ENCODE data around the gene FAM219A.

Gene FAM219A

DNA sequence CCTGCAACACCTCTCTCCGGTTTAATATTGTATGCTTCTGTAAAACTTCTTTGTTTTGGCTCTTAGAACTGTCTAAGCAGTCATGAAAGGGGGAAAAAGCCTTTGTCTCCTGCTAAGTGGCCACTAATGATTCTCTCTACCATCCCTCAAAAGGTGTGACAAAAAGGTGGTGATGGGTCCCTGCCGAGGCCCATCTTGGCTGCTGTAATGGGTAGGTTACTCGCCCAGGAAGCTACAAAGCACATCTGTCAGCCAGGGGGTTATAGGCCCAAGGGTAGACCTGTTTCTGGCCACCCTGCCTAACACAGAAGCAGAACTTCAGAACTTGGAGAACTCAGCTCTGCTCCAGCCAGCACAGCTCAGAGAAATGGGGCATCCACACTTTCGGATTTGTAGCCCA is 1.6 kb downstream of the FAM219A start:
- peaks cover 50 to 78% (median 66%) of the 10 kb centered on the region in 10 experiments for H3K4me1 ChIP-seq
- peak overlapping the region; percentile 65 to 83 (median 76); a peak in 19 of 20 replicates for H3K4me3 ChIP-seq
- H3K27me3 ChIP-seq, result no peaks in the 10 kb centered on the region
- H3K4me2 ChIP-seq, result peak overlapping the region; percentile 94 to 99 (median 98)
- peak overlapping the region; percentile 72 to 88 (median 82) for H3K9ac ChIP-seq
- peak overlapping the region in 9 of 11 experiments; percentile 62 to 86 (median 75); a peak in 18 of 22 replicates for H3K27ac ChIP-seq
- no peak for TF ChIP-seq Cebpa-rat (IDR thresholded peaks at IDR 0.05)
- peaks cover 22 to 61% (median 55%) of the 10 kb centered on the region in 11 experiments; a peak in 21 of 22 replicates for H4K20me1 ChIP-seq
- H3K36me3 ChIP-seq, result peaks cover 0 to 11% (median 0%) of the 10 kb centered on the region in 11 experiments; a peak in 5 of 22 replicates
- no peaks in the 10 kb centered on the region for H3K9me3 ChIP-seq (replicated peaks in 1 of 11)

DNA sequence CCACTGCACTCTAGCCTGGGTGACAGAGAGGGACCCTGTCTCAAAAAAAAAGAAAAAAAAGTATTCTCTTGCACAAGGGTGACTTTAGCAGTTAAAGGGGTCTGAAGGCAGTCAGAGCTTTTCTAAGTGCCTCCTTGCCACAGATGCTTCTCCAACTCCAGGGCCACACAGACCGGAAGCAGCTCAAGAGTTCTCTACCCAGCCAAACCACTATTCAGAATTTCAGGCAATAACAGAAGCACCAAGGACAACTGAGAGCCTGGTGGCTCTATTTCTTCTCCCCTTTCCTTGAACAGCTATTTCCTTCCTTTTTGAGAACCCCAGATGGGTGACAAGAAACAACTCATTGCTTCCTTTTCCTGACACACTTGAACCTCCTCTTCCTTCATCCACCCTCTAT is 2.2 kb downstream of the FAM219A start:
- Histone ChIP-seq H4K20me1 (peaks cover 28 to 67% (median 61%) of the 10 kb centered on the region in 11 experiments; a peak in 21 of 22 replicates), H3K4me2 (peak overlapping the region; percentile 94 to 99 (median 98)), H3K4me1 (peaks cover 56 to 84% (median 72%) of the 10 kb centered on the region in 10 experiments), H3K4me3 (peak overlapping the region in 8 of 10 experiments; percentile 69 to 83 (median 78); a peak in 14 of 20 replicates), H3K9ac (peak overlapping the region in 10 of 11 experiments; percentile 28 to 88 (median 82); a peak in 17 of 22 replicates), H3K27ac (peak overlapping the region in 10 of 11 experiments; percentile 18 to 86 (median 75); a peak in 19 of 22 replicates), H3K27me3 (no peaks in the 10 kb centered on the region), H3K9me3 (replicated peaks in 1 of 11) (no peaks in the 10 kb centered on the region), H3K36me3 (peaks cover 0 to 12% (median 0%) of the 10 kb centered on the region in 11 experiments; a peak in 5 of 22 replicates)
- TF ChIP-seq Cebpa-rat (IDR thresholded peaks at IDR 0.05), result no peak

DNA sequence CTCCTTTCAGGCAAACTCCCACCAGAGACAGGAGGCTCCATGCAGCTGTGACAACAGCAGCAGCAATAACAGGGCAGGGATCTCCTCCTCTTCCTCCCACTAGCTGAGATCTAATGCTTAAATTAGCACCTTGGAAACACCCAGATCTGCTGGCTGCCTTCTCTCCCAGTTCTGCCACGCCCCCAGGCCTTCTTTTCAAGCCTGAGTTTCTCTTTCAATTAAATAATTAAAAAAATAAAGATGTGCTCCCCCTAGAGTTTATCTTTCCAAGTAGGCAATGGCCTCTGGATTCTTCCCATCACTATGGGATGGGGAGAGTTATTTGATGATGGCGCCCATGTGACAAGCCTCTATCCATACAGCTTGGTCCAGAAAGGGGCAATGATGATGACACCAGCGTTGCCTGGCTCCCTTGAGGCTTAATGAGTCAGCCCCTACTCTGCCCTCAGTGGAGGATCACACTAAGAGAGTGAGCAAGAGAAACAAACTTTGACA is 3.8 kb downstream of the FAM219A start:
- Histone ChIP-seq H3K4me2 (peak overlapping the region; percentile 94 to 99 (median 98)), H3K9ac (peak overlapping the region in 3 of 11 experiments; percentile 84 to 87 (median 85); a peak in 2 of 22 replicates), H3K9me3 (replicated peaks in 1 of 11) (no peaks in the 10 kb centered on the region), H3K27me3 (no peaks in the 10 kb centered on the region), H4K20me1 (peaks cover 39 to 82% (median 76%) of the 10 kb centered on the region in 11 experiments; a peak in 21 of 22 replicates), H3K4me1 (peaks cover 58 to 77% (median 69%) of the 10 kb centered on the region in 10 experiments), H3K4me3 (0 out of 20 replicates have a peak overlapping the region, but pooled peaks of 1 of the 10 experiments have one; percentile 2), H3K36me3 (peaks cover 0 to 12% (median 0%) of the 10 kb centered on the region in 11 experiments; a peak in 5 of 22 replicates), H3K27ac (peak overlapping the region in 7 of 11 experiments; percentile 6 to 86 (median 75); a peak in 10 of 22 replicates)
- peak in 3 of 11 experiments; percentile 52 to 55 (median 54); a peak in 4 of 22 replicates for TF ChIP-seq Cebpa-rat (IDR thresholded peaks at IDR 0.05)

DNA sequence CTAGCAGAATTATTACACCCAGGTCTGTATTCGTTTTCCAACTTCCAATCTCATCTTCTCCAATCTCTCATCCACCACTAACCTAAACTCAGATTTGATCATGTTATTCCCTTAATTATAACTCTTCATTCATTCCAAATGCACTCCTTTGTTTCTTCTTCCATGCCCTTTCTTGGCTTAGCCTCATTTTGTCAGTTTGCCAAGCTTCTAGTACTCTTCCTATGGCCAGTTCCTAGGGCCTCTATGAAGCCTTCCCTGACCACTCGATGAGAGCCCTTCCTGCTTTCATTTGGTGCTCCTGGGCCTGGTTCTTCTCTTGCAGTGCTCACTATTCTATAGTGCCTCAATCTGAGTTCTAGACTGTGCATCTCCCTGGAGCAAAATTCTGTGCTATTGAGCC is 5.8 kb downstream of the FAM219A start:
- no peak for TF ChIP-seq Cebpa-rat (IDR thresholded peaks at IDR 0.05)
- H3K4me2 ChIP-seq, result 0 out of 22 replicates have a peak overlapping the region, but pooled peaks of 2 of the 11 experiments have one; percentile 2 to 3

DNA sequence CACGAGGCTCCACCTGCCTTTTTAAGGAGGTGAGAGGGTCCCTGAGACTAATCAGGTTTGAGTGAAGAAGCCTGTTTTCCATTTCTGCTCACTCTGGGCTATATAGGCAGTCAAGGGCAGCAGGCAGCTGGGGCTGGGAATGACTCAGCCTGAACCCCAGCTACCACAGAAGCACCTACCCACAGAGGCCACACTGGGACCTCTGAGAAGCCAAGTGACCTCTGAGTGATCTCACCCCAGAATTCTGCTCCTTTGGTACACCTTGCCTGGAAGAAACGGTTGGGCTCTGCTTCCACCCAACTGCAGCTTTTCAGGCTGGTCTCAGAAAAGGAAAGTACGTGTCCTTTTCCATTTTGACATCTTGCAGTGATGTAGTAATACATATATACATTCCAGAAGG is 6.8 kb downstream of the FAM219A start:
- no peak for TF ChIP-seq Cebpa-rat (IDR thresholded peaks at IDR 0.05)
- Histone ChIP-seq H3K9ac (0 out of 22 replicates have a peak overlapping the region, but pooled peaks of 2 of the 11 experiments have one; percentile 5 to 15), H4K20me1 (peaks cover 48 to 100% (median 93%) of the 10 kb centered on the region in 11 experiments; a peak in 21 of 22 replicates), H3K4me3 (no peak overlapping the region), H3K27me3 (no peaks in the 10 kb centered on the region), H3K36me3 (peaks cover 0 to 12% (median 0%) of the 10 kb centered on the region in 11 experiments; a peak in 5 of 22 replicates), H3K9me3 (replicated peaks in 1 of 11) (no peaks in the 10 kb centered on the region), H3K4me1 (peaks cover 38 to 54% (median 47%) of the 10 kb centered on the region in 10 experiments), H3K27ac (no peak overlapping the region), H3K4me2 (peak overlapping the region in 10 of 11 experiments; percentile 13 to 57 (median 34); a peak in 14 of 22 replicates)

More for the DNA sequence above, 5.8 kb downstream of the FAM219A start:
- no peak overlapping the region for H3K4me3 ChIP-seq
- H3K27me3 ChIP-seq, result no peaks in the 10 kb centered on the region
- H3K9me3 ChIP-seq (replicated peaks in 1 of 11), result no peaks in the 10 kb centered on the region
- peaks cover 48 to 64% (median 58%) of the 10 kb centered on the region in 10 experiments for H3K4me1 ChIP-seq
- peaks cover 0 to 12% (median 0%) of the 10 kb centered on the region in 11 experiments; a peak in 5 of 22 replicates for H3K36me3 ChIP-seq
- no peak overlapping the region for H3K9ac ChIP-seq
- peaks cover 46 to 100% (median 93%) of the 10 kb centered on the region in 11 experiments; a peak in 21 of 22 replicates for H4K20me1 ChIP-seq
- H3K27ac ChIP-seq, result no peak overlapping the region

DNA sequence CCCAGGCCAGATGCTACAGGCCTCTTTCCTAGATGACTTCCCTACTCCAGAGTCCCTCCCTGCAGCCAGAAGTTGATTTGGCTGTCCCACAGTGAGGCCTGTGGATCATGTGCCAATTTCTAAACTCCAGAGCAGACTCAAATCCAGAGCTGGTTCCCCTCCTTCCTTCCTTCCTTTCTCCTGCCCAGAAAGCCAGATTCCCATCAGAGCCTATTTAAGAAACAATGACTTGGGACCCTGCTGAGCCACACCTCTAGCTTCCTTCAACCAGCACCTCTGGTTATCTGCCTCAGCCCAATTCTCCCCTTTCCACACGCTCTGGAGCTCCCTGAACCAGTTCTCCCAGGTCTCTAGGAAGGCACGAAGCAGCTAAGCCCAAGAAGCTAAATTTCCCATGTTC is 7.2 kb downstream of the FAM219A start:
- no peaks in the 10 kb centered on the region for H3K9me3 ChIP-seq (replicated peaks in 1 of 11)
- TF ChIP-seq Cebpa-rat (IDR thresholded peaks at IDR 0.05), result no peak
- peaks cover 49 to 100% (median 93%) of the 10 kb centered on the region in 11 experiments; a peak in 21 of 22 replicates for H4K20me1 ChIP-seq
- no peak overlapping the region for H3K27ac ChIP-seq
- no peaks in the 10 kb centered on the region for H3K27me3 ChIP-seq
- 0 out of 22 replicates have a peak overlapping the region, but pooled peaks of 2 of the 11 experiments have one; percentile 5 to 15 for H3K9ac ChIP-seq
- peaks cover 0 to 12% (median 0%) of the 10 kb centered on the region in 11 experiments; a peak in 5 of 22 replicates for H3K36me3 ChIP-seq
- H3K4me3 ChIP-seq, result no peak overlapping the region
- peak overlapping the region in 10 of 11 experiments; percentile 13 to 57 (median 34); a peak in 15 of 22 replicates for H3K4me2 ChIP-seq
- H3K4me1 ChIP-seq, result peaks cover 34 to 50% (median 43%) of the 10 kb centered on the region in 10 experiments

DNA sequence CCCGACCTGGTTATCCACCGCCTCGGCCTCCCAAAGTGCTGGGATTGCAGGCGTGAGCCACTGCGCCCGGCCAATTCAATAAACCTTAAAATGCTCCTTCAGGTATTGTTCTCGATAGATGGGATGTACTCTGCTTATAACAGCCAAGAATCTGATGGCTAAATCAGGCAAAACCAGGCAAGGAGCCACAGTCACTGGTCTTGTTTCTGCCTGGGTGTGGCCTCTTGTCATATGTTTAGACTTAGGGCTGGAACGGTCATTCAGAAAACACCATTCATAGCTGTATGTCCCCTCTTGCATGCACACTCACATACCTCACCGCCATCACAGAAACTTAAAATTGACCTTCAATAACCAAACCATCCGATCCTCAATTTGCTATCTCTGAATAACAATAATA is 7.7 kb downstream of the FAM219A start:
- Histone ChIP-seq H3K4me1 (peaks cover 29 to 45% (median 38%) of the 10 kb centered on the region in 10 experiments), H3K9ac (no peak overlapping the region), H4K20me1 (peaks cover 48 to 100% (median 93%) of the 10 kb centered on the region in 11 experiments; a peak in 21 of 22 replicates), H3K4me2 (peak overlapping the region in 5 of 11 experiments; percentile 30 to 57 (median 34); a peak in 4 of 22 replicates), H3K27me3 (no peaks in the 10 kb centered on the region), H3K36me3 (peaks cover 0 to 12% (median 0%) of the 10 kb centered on the region in 11 experiments; a peak in 5 of 22 replicates), H3K27ac (no peak overlapping the region), H3K4me3 (no peak overlapping the region), H3K9me3 (replicated peaks in 1 of 11) (no peaks in the 10 kb centered on the region)
- TF ChIP-seq Cebpa-rat (IDR thresholded peaks at IDR 0.05), result no peak

DNA sequence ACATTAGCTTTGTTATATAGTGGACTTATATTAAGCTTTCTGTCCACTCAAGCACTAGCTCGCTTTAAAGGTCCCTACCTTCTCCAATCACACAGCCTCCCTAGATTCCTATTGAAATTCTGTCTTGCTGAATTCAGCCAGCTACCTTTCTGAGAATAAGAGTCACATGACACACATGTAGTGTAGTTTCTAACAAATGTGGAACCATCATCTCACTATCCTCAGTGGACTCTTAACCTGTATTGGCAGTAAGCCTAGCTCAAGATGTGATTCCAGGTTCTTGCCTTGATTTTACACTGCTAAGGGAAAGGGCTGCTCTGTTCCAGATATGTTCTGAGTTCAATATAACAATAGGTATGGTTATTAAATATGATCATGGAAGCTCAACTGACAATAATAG is 11.4 kb downstream of the FAM219A start:
- H3K27me3 ChIP-seq, result no peaks in the 10 kb centered on the region
- H3K4me3 ChIP-seq, result no peak overlapping the region
- TF ChIP-seq Cebpa-rat (IDR thresholded peaks at IDR 0.05), result no peak
- no peak overlapping the region for H3K9ac ChIP-seq
- no peak overlapping the region for H3K4me2 ChIP-seq
- H3K27ac ChIP-seq, result no peak overlapping the region
- peaks cover 45 to 99% (median 94%) of the 10 kb centered on the region in 11 experiments for H4K20me1 ChIP-seq
- H3K9me3 ChIP-seq (replicated peaks in 1 of 11), result no peaks in the 10 kb centered on the region
- H3K4me1 ChIP-seq, result peaks cover 33 to 44% (median 37%) of the 10 kb centered on the region in 10 experiments
- H3K36me3 ChIP-seq, result peaks cover 0 to 7% (median 0%) of the 10 kb centered on the region in 11 experiments; a peak in 3 of 22 replicates

Measured in BLaER1 treated with 17β-estradiol and CSF1 and Interleukin-3, amounts not matched to agents 10 nM and 100 nM (cell line).